Measurements from ENCODE around the gene PIAS4.

Gene PIAS4

DNA sequence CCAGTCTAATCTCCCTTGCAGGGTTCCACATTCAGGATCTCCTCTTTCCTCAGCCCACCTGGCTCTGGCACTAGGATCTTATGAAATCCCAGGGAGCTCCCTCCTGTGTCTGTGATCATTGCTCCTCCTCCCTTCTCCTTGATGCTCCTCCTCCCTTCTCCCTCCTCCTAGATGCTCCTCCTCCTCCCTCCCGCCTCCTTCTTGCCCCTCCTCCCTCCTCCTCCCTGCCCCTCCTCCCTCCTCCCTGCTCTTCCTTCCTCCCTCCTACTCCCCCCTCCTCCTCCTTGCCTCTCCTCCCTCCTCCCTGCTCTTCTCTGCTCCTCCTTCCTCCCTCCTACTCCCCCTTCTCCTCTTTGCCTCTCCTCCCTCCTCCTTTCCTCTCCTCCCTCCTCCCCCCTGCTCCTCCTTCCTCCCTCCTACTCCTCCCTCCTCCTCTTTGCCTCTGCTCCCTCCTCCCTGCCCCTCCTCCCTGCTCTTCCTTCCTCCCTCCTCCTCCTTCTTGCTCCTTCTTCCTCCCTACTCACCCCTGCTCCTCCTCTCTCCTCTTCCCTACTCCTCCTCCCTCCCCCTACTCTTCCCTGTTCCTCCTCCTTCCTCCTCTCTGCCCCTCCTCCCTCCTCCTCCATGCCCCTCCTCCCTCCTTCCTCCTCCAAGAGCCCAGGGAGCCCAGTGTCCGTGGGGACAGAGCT, 74.0 kb downstream of the PIAS4 start:
- Histone ChIP-seq H3K9me2 (replicated peaks; ENCODE audit: control insufficient read depth, low read length) (no peaks in the 10 kb centered on the region), H3K27ac (ENCODE audit: low read depth, low read length) (no peak overlapping the region), H3K27me3 (ENCODE audit: control insufficient read depth, low read length) (0 out of 2 replicates have a peak, but pooled peaks cover 3% of the 10 kb centered on the region), H3K9me3 (ENCODE audit: control insufficient read depth, insufficient read depth, low read length) (no peaks in the 10 kb centered on the region), H3K79me2 (ENCODE audit: control insufficient read depth, low read length) (no peaks in the 10 kb centered on the region), H3K4me2 (ENCODE audit: low read length) (no peak overlapping the region), H3F3A (ENCODE audit: control insufficient read depth, insufficient read depth) (no peaks in the 10 kb centered on the region), H3K4me3 (ENCODE audit: low read length) (no peak overlapping the region), H4K20me1 (ENCODE audit: control insufficient read depth, insufficient read depth, low read depth, low read length) (no peaks in the 10 kb centered on the region), H3K4me1 (ENCODE audit: control insufficient read depth, low read length) (peaks cover 23% of the 10 kb centered on the region), H3K36me3 (ENCODE audit: control insufficient read depth, low read length) (no peaks in the 10 kb centered on the region)
- no peak for TF ChIP-seq EZH2phosphoT487 (IDR thresholded peaks at IDR 0.05; ENCODE audit: borderline replicate concordance, low read length)
- TF ChIP-seq, protein P1, sequence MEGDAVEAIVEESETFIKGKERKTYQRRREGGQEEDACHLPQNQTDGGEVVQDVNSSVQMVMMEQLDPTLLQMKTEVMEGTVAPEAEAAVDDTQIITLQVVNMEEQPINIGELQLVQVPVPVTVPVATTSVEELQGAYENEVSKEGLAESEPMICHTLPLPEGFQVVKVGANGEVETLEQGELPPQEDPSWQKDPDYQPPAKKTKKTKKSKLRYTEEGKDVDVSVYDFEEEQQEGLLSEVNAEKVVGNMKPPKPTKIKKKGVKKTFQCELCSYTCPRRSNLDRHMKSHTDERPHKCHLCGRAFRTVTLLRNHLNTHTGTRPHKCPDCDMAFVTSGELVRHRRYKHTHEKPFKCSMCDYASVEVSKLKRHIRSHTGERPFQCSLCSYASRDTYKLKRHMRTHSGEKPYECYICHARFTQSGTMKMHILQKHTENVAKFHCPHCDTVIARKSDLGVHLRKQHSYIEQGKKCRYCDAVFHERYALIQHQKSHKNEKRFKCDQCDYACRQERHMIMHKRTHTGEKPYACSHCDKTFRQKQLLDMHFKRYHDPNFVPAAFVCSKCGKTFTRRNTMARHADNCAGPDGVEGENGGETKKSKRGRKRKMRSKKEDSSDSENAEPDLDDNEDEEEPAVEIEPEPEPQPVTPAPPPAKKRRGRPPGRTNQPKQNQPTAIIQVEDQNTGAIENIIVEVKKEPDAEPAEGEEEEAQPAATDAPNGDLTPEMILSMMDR (IDR thresholded peaks at IDR 0.05; ENCODE audit: low read depth, low read length, poor library complexity, severe bottlenecking), result no peak

GRCh38 chr19:4082172-4082571, 74.6 kb downstream of the PIAS4 start:
- Histone ChIP-seq H3K4me3 (ENCODE audit: low read length) (no peak overlapping the region), H3K9me3 (ENCODE audit: control insufficient read depth, insufficient read depth, low read length) (no peaks in the 10 kb centered on the region)

DNA sequence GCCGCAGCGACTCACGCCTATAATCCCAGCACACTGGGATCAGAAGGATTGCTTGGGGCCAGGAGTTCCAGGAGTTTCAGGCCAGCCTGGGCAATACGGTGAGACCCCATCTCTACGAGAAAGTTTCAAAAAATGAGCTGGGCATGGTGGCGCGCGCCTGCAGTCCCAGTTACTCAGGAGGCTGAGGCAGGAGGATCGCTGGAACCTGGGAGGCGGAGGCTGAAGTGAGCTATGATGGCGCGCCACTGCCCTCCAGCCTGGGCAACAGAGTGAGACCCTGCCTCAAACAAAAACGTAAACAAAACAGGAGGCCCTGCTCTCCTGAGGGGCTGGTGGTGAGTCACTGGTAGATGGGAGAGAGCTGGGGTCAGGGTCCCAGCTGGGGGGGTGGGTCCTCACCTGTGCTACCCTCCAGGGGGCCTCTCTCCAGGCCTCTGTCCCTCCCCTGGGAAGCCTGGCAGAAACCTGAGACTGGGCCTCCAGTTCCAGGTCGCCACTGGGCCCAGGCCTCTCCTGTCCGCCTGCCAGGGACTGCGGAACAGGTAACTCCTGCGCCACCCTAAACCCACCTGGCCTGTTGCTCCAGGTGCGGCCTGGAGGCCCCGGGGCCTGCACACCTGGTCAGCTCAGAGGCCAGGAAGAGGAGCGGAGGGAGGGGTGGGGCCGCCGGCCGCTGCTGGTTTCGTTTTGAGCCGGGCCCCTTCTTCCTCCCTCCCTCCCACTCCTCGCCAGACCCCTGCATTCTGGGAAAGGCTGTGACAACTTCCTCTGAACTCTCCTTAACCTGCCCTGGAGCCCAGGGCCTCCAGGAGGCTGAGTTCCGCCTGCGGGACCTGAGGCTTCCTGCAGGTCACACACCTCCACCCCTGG, 76.4 kb downstream of the PIAS4 start:
- H3K27ac ChIP-seq (ENCODE audit: low read depth, low read length), result no peak overlapping the region
- H4K20me1 ChIP-seq (ENCODE audit: control insufficient read depth, insufficient read depth, low read depth, low read length), result no peaks in the 10 kb centered on the region
- no peaks in the 10 kb centered on the region for H3K9me2 ChIP-seq (replicated peaks; ENCODE audit: control insufficient read depth, low read length)
- no peaks in the 10 kb centered on the region for H3K79me2 ChIP-seq (ENCODE audit: control insufficient read depth, low read length)
- H3K36me3 ChIP-seq (ENCODE audit: control insufficient read depth, low read length), result no peaks in the 10 kb centered on the region
- H3K27me3 ChIP-seq (ENCODE audit: control insufficient read depth, low read length), result no peaks in the 10 kb centered on the region
- TF ChIP-seq EZH2phosphoT487 (IDR thresholded peaks at IDR 0.05; ENCODE audit: borderline replicate concordance, low read length), result no peak
- TF ChIP-seq, protein P1 (IDR thresholded peaks at IDR 0.05; ENCODE audit: low read depth, low read length, poor library complexity, severe bottlenecking), result no peak
- H3K4me1 ChIP-seq (ENCODE audit: control insufficient read depth, low read length), result peaks cover 8% of the 10 kb centered on the region
- H3K9me3 ChIP-seq (ENCODE audit: control insufficient read depth, insufficient read depth, low read length), result no peaks in the 10 kb centered on the region
- no peak overlapping the region for H3K4me2 ChIP-seq (ENCODE audit: low read length)
- H3F3A ChIP-seq (ENCODE audit: control insufficient read depth, insufficient read depth), result no peaks in the 10 kb centered on the region
- H3K4me3 ChIP-seq (ENCODE audit: low read length), result no peak overlapping the region

More at GRCh38 chr19:4082172-4082571, 74.6 kb downstream of the PIAS4 start:
- no peaks in the 10 kb centered on the region for H3K9me2 ChIP-seq (replicated peaks; ENCODE audit: control insufficient read depth, low read length)
- no peaks in the 10 kb centered on the region for H3K79me2 ChIP-seq (ENCODE audit: control insufficient read depth, low read length)
- TF ChIP-seq, protein P1 (IDR thresholded peaks at IDR 0.05; ENCODE audit: low read depth, low read length, poor library complexity, severe bottlenecking), result no peak
- TF ChIP-seq EZH2phosphoT487 (IDR thresholded peaks at IDR 0.05; ENCODE audit: borderline replicate concordance, low read length), result no peak
- 0 out of 2 replicates have a peak, but pooled peaks cover 3% of the 10 kb centered on the region for H3K27me3 ChIP-seq (ENCODE audit: control insufficient read depth, low read length)
- no peaks in the 10 kb centered on the region for H3K36me3 ChIP-seq (ENCODE audit: control insufficient read depth, low read length)
- no peaks in the 10 kb centered on the region for H4K20me1 ChIP-seq (ENCODE audit: control insufficient read depth, insufficient read depth, low read depth, low read length)
- peaks cover 23% of the 10 kb centered on the region for H3K4me1 ChIP-seq (ENCODE audit: control insufficient read depth, low read length)
- no peaks in the 10 kb centered on the region for H3F3A ChIP-seq (ENCODE audit: control insufficient read depth, insufficient read depth)
- H3K27ac ChIP-seq (ENCODE audit: low read depth, low read length), result no peak overlapping the region
- no peak overlapping the region for H3K4me2 ChIP-seq (ENCODE audit: low read length)
